Measurements from ENCODE around the gene APEH. TPM values are rescaled to one million over a fixed set of nuclear protein-coding genes. Genes with fewer than 3 reads are reported as not detected.

The APEH gene
- total and polyA plus RNA-seq, 10 of the 15 experiments (the other 5 are each of a cell fraction or from before 2014, with no cell fraction given): 74.4 to 214 (median 131) TPM

GRCh38 chr3:49652218-49652902 lies 21.8 kb upstream of the APEH start:
- H2AFZ ChIP-seq (ENCODE audit: control insufficient read depth, low read depth, low read length): no peak overlapping the region
- no peak overlapping the region for H3K27ac ChIP-seq (ENCODE audit: control insufficient read depth, insufficient read depth)
- no peaks in the 10 kb centered on the region for H4K20me1 ChIP-seq (ENCODE audit: control insufficient read depth, insufficient read depth)
- intact Hi-C loops (cut with micrococcal nuclease; ENCODE audit: unreplicated experiment): no loop called here
- 53% methylated on average over 35 of the region's 36 CpGs for WGBS (ENCODE audit: insufficient coverage, insufficient replicate concordance, low lambda C conversion rate, missing lambda C conversion rate)
- TF ChIP-seq CHD2 (IDR thresholded peaks at IDR 0.05; ENCODE audit: borderline replicate concordance, low read depth, low read length) (no peak), MYB (IDR thresholded peaks at IDR 0.05; ENCODE audit: borderline replicate concordance, low read depth, low read length) (no peak), E4F1 (IDR thresholded peaks at IDR 0.05; ENCODE audit: borderline replicate concordance, partially characterized antibody) (no peak), CEBPZ (IDR thresholded peaks at IDR 0.05; ENCODE audit: low read depth, low read length) (no peak)
- in situ Hi-C loops (cut with MboI): no loop called here
- POLR2A ChIA-PET: interaction anchor here (0.6 kb wide), 1 partner anchor 234 kb away, joined by 5 read pairs; no protein-coding TSS in a partner anchor
- no peaks in the 10 kb centered on the region for H3K9me3 ChIP-seq (replicated peaks; ENCODE audit: control insufficient read depth, insufficient read depth, low read length)
- no peak overlapping the region for H3K9ac ChIP-seq (ENCODE audit: control insufficient read depth, insufficient read depth, low read length)
- no peak overlapping the region for H3K4me2 ChIP-seq (ENCODE audit: control insufficient read depth, insufficient read depth)
- CTCF ChIA-PET: interaction anchor here (0.6 kb wide), 1 partner anchor 51 kb away, joined by 4 read pairs; no protein-coding TSS in a partner anchor
- DNase-seq (ENCODE audit: low read depth, low spot score): no peak
- H3K79me2 ChIP-seq (ENCODE audit: control insufficient read depth, insufficient read depth, low read length): no peaks in the 10 kb centered on the region
- H3K4me3 ChIP-seq: no peak overlapping the region
- no TSS peak for BruUV-seq (replicated peaks)
- no peak for ATAC-seq
- no peaks in the 10 kb centered on the region for H3K27me3 ChIP-seq (replicated peaks in 1 of 2; ENCODE audit: control insufficient read depth in 2 of 2, insufficient read depth in 2 of 2, low read length in 1 of 2)
- SMC1A ChIA-PET (ENCODE audit: uncharacterized antibody, unreplicated experiment): no interaction called here
- peaks cover 15% of the 10 kb centered on the region for H3K4me1 ChIP-seq (ENCODE audit: control insufficient read depth, insufficient read depth, low read length)
- FAIRE-seq: no peak
- no peaks in the 10 kb centered on the region for H3K36me3 ChIP-seq (ENCODE audit: control insufficient read depth in 2 of 2, insufficient read depth in 2 of 2, low read length in 1 of 2)
- RAD21 ChIA-PET (ENCODE audit: unreplicated experiment): interaction anchor here (0.8 kb wide), 1 partner anchor 200 kb away, joined by 4 read pairs; no protein-coding TSS in a partner anchor

Data from GM12878 (cell line).